ENCODE data around the gene PYGO1.

PYGO1 gene

DNA sequence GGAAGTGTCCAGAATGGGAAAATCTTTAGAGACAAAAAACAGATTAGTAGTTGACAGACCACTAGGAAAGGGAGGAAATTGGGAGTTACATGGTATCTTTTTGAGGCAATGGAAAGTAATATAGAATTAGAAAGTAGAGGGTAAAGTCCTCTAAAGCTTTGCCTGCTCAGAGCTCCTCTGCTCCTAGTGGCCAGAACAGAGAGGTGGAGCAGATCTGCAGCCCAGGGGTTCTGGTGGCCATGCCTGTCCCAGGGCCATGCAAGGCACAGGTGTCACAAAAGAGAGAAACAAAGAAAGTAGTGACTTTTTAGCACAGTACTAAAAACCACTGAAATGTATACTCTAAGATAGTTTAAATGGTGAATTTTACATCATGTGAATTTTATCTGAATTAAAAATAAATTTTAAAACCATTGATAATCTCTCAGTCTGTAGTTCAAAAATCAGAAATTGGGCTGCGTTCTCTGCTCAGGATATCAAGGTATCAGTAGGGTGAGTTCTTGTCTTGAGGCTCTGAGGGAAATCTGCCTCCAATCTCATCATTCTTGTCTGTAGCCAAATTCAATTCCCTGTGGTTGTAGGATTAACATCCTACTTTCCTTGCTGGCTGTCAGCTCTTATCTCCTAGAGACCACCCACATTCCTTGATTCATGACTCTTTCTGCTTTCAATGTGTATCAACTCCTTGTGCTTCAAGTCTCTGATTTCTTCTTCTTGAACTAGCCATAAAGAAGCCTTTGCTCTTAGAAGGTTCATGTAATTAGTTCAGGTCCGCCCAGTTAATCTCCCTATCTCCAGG lies 23.6 kb downstream of the PYGO1 start:
- peak; percentile 36 for DNase-seq (ENCODE audit: low spot score)

DNA sequence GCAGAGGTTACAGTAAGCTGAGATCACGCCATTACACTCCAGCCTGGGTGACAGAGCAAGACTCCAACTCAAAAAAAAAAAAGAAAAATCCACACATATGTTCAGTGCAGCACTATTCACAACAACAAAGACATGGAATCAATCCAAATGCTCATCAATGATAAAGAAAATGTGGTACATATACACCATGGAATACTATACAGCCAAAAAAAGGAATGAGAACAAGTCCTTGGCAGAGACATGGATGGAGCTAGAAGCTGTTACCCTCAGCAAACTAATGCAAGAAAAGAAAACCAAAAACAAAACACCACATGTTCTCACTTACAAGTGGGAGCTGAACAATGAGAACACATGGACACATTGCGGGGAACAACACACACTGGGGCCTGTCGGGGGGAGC lies 25.5 kb downstream of the PYGO1 start:
- no peak for DNase-seq (ENCODE audit: low spot score)

DNA sequence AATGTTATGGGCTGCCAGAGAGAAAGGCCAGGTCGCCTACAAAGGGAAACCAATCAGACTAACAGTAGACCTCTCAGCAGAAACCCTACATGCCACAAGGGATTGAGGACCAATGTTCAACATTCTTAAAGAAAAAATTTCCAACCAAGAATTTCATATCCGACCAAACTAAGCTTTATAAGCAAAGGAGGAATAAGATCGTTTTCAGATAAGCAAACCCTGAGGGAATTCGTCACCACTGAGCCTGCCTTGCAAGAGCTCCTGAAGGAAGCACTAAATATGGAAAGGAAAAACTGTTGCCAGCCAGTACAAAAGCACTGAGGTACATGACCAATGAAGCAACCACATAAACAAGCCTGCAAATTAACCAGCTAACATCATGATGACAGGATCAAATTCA lies 33.1 kb downstream of the PYGO1 start:
- DNase-seq (ENCODE audit: low spot score) = no peak

DNA sequence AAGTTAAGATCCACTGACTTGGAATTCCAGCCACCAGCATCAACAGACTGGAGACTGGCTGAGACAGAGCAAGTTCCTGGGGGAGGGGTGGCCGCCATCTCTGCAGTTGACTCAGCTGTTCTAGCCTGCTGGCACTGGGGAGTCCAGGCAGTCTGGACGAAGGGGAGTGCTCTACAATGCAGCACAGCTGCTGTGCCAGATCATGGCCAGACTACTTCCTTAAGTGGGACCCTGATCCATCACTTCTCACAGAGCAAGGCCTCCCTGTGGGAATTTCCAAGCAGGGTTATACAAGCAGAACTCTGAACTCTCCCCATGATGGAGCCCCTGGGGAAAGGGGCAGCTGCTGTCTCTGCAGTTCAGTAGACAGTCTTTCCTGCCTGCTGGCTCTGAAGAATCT lies 35.2 kb downstream of the PYGO1 start:
- DNase-seq (ENCODE audit: low spot score) = no peak

DNA sequence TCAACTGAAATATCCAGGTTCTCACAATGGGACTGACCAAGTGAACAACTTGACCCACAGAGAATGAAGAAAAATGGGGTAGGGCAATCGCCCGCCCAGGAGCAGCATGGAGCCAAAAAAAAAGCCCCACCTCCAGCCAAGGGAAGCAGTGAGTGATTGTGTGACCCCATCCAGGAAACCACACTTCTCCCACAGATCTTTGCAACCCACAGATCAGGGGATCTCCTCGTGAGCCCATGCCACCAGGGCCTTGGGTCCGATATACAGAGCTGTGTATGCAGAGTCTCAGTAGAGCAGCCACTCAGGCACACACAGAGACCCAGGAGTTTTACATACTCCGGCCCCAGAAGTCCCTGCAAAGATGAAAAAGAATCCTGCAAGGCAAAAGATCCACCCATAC lies 35.7 kb downstream of the PYGO1 start:
- no peak for DNase-seq (ENCODE audit: low spot score)

DNA sequence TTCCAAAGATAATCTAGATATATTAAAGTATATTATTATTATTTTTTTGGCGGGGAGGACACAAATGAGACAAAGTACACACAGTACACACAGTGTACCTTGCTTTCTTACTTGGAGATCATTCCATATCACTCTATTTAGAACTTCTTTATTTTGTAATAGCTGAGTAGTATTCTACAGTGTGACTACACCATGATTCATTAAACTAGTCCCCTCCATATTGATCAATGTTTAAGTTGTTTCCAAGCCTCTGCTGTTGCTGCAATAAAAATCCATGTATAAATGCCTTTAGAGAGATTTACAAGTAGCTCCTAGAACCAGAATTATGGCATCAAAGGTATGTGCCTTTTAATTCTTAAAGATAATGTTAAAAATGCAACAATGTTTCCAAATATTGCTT lies 38.8 kb downstream of the PYGO1 start:
- DNase-seq (ENCODE audit: low spot score) = no peak

DNA sequence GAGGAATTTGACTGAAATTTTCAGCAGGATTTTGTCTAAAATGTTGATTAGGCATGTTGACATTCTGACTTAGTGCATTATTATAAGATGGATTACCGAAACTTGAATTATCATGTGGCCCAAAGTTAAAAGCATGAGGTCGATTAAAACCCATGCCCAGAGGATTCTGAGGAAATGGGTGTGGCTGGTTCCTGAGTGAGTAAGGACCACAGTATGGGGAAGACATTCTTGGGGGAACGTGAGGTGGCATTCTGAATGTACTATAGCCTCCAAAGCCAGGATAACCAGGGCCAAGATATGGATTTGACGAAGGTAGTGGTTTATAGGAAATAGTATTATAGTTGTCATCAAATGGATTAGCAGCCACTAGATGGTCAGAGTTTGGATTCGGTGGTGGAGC lies 41.4 kb downstream of the PYGO1 start:
- DNase-seq (ENCODE audit: low spot score) = no peak

DNA sequence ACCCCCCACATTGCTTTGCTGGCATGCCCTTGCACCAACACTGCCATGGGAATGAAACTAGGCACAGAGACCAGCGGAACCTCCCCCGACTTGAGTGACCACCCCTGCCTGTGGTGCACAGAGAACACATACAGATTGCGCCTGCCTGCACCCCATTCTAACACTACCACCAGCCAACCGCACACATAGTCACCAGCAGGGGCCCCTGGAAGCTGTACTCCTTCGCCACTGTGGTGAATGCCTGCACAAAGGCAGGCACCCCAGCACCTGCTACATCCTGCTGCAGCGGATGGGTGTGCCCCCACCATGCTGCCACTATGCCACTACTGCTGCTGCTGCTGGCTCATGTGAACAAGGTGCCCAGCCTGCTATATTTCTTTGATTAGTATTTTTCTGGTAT lies 52.7 kb downstream of the PYGO1 start:
- DNase-seq (ENCODE audit: low spot score) = no peak

DNA sequence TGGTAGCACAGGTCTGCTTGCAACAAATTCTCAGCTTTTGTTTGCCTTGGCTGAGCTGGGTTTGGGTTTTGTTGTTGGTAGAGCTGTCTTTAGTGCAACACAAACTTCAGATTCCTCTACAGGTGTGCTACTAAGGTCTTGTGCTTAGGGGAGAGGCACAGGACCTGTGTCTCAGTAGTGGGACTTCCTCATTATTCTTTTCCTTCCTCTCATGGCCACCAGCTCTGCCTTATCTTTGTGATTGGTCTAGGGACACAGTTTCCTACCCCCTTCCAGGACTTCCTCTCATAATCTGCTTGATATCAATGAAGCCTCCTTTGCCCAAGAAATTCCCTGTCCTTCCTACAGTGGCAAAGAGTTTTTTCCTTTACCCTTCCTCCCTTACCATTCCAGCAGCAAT lies 55.2 kb downstream of the PYGO1 start:
- DNase-seq (ENCODE audit: low spot score) = no peak

DNA sequence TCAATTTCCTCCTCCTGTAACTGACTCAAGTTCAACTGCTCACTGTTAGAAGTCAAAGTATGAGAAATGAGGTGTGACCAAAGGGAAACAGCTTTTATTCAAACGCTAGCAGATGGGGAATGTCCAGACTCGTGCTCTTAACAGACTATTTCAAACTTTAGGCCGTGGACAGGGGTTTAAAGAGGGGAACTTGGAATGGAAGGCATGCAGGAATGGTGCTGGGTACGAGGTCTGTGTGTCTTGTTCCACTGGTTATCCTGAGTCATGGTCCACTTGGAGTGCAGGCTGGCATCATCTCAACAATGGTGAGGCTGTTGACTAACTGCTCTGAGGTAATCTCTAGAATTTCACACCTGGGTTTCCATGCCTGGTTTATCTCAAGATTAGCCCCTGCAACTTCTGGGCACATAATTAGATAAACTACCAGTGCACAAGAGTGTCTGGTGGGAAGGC lies 57.3 kb downstream of the PYGO1 start:
- DNase-seq (ENCODE audit: low spot score) = peak; percentile 20

DNA sequence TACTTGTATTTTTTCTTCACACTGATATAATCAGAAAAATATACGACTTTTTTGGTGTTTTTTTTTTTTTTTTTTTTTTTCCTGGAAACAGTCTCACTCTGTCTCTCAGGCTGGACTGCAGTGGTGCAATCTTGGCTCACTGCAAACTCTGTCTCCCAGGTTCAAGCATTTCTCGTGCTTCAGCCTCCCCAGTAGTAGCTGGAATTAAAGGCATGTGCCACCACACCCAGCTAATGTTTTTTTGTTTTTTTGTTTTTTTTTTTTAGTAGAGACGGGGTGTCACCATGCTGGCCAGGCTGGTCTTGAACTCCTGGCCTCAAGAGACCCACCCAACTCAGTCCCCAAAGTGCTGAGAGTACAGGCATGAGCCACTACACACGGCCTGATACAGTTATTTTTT lies 59.3 kb downstream of the PYGO1 start:
- DNase-seq (ENCODE audit: low spot score) = no peak

DNA sequence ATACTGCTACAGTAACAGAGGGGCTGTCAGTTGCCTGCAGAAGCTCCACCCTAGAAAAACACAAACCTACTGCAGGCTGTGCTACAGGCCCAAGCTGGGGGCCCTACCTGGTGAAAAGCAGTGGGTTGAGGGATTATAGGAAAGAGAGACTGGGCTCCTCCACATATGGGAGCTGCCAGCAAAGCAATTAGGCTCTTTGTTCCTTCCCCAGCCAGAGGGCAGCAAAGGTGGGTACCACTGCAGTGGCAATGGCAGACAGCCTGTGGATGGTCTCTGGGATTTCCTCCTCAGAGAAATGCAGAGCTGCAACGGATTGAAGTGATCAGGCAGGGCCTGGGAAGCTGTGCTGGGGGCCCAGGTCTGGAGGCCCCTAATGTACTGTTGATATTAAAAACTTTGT lies 61.0 kb downstream of the PYGO1 start:
- DNase-seq (ENCODE audit: low spot score) = no peak

DNA sequence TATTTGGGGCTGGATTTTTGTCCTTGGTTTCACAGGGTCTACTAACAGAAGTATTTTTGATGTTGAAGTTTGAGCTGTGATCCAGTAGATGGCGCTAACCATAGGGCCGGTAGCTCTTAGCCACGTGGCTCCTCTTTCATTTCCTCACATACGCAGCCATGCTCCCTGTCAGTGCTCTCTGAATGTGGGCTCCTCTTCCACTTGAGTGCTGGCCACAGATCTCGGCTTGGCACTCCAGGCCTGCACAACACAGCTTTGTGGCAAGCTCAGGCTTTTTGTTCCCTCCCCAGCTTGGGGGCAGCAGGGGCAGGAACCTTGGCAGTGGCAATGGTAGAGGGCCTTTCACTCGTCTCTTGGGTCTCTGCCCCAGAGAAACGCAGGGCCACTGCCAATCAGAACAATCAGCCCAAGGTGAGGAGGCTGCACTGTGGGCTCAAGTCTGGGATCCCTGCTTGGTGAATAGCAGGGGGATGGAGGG lies 61.5 kb downstream of the PYGO1 start:
- peak; percentile 70 for DNase-seq (ENCODE audit: low spot score)

DNA sequence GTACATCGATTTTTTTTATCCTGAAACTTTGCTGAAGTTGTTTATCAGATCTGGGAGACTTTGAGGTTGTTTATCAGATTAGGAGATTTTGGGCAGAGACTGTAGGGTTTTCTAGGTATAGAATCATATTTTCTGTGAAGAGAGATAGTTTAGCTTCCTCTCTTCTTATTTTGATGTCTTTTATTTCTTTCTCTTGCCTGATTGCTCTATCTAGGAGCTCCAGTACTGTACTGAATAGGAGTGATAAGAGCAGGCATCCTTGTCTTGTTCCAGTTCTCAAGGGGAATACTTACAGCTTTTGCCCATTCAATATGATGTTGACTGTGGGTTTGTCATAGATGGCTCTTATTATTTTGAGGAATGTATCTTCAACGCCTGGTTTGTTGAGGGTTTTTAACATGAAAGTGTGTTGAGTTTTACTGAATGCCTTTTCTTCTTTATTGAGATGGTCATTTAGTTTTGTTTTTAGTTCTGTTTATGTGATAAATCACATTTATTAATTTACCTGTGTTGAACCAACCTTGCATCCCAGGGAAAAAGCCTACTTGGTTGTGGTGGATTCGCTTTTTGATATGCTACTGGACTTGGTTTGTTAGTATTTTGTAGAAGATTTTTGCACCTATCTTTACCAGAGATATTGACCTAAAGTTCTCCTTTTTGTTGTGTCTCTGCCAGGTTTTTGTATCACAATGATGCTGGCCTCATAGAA lies 65.2 kb downstream of the PYGO1 start:
- DNase-seq (ENCODE audit: low spot score) = no peak

DNA sequence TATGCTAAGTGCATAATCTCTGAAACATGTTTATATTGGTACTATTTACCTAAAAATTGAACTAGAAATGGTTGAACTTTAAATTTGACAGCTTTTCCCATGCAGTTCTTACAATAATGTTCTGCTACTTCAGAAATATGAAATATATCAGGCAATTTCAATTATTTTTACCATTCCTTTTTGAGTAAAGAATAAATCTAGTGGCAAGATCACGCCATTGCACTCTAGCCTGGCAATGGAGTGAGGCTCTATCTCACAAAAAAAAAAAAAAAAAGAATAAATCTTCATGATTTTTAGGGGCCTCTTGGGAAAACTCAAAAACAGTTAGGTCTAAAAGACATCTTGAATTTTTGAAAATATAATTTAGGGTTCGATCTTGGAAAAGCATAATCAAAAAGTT lies 69.5 kb downstream of the PYGO1 start:
- DNase-seq (ENCODE audit: low spot score) = peak; percentile 23

DNA sequence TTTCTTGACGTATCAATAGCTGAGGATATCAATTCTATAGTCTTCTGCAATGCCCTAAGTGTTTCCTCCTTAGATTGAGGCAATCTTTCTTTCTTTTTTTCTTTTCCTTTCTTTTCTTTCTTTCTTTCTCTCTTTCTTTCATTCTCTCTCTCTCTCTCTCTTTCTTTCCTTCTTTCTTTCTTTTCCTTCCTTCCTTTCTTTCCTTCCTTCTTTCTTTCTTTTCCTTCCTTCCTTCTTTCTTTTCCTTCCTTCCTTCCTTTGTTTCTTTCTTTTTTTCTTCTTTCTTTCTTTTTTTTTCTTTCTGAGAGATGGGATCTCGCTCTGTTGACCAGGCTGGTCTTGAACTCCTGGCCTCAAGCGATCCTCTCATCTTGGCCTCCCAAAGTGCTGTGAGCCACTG lies 70.1 kb downstream of the PYGO1 start:
- DNase-seq (ENCODE audit: low spot score) = no peak

DNA sequence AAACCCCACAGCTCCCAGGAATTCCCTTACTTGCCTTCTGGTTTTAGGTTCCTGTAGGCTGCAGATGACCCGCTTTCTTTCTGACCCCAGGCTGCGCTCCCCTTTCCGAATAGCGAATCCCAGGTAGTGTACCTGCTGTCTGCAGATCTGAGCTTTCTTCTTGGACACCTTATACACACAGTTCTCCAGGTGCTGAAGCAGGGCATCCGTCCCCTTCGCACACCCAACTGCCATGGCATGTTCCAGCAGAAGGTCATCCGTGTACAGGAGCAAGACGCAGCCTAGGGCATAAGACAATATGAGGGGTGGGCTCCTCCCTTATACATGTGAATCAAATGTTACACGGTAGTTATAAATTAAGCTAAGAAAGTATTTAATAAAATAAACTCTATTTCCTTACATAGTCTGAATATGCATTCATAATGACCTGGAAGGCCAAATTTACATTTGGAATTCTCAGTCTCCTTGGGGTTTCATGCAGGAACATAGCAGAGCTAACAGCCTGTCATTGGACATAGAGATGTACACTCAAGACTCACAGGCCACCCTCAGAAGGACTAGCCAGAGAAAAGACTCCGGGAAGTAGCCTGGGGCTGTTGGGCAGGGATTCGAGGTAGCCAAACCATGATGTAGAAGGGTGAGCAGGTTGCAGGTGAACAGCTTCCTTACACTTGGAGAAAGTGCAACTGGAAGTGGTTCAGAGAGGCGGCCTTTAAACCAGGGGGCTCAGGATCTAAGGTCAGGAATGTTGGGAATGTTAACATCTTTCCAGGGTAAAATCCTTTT lies 72.0 kb downstream of the PYGO1 start:
- DNase-seq (ENCODE audit: low spot score) = no peak

DNA sequence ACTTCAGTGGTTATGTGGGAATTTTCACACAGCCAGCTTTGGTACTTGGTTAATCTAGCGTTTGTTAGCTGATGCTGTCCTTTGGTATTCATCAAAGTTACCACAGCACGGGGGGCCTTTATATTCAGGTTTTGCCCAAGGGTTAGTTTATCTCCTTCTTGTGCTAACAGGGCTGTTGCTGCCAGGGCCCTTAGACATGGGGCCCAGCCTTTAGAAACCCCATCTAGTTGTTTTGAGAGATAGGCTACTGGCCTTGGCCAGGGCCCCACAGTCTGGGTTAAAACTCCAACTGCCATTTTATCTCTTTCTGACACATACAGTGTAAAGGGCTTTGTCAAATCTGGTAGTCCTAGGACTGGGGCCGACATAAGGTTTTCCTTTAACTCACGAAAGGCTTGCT lies 72.7 kb downstream of the PYGO1 start:
- DNase-seq (ENCODE audit: low spot score) = no peak

DNA sequence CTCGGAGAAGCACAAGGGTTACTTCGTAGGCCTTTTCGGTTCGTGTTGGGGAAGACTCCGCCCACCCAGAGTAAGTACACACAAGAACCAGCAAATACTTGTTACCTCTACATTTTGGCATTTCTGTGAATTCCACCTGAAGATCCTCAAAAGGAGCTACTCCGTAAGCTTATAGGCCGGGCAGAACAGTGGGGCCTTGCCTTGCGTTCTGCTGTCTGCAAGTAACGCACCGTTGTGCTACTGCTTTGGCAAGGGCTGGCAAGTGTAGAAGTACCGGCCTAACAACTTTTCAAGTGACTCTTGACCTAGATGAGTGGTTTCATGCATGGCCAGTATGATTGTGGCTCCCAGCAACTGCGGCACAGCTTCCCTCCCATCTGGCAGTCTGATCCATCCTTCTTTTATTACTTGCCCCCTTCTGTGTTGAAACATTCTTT lies 73.7 kb downstream of the PYGO1 start:
- DNase-seq (ENCODE audit: low spot score) = no peak

DNA sequence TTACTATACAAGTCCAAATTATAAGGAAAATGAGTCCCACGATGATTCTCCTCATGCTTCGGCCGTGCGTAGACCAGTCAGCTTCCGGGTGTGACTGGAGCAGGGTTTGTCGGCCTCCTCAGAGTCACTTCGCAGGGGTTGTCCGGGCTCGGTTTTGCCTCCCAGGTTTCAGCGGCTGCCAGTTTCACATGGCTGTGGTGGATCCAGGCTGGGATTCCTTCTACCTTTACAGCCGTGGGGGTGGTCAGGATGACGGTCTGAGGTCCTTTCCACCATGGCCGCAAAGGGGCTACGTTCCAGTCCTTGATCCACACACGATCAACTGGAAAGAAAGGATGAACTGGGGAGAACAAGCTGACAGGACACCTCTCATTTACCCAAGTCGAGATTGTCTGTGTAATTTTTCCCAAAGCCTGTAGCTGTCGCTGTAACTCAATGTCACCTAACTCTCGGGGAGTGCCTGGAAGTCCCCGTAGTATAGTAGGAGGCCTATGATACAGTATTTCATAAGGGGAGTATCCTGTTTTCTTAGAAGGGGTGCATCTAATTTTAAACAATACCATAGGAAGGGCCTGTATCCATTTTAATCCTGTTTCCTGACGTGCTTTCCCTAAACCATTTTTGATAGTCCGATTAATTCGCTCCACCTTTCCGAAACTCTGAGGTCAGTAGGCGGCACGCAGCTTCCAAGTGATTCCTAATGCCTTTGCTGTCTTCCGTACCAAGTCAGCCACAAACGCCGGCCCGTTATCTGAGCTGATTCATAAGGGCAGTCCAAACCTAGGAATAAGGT lies 74.3 kb downstream of the PYGO1 start:
- DNase-seq (ENCODE audit: low spot score) = peak; percentile 60

DNA sequence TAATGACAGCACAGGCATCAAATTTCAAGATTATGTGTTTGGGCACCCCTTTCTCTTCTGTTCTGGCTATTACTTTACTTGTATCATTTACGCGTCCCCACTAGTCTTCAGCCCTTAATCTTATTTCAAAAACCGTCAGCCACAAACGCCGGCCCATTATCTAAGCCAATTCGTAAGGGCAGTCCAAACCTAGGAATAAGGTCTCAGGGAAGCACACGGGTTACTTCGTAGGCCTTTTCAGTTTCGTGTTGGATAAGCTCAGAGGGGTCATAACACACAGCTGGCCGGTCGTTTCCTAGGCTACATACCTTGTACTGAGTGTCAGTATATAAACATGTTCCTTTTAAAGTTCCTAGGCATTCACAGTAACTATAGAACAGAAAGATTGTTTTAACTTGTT lies 75.0 kb downstream of the PYGO1 start:
- DNase-seq (ENCODE audit: low spot score) = no peak

DNA sequence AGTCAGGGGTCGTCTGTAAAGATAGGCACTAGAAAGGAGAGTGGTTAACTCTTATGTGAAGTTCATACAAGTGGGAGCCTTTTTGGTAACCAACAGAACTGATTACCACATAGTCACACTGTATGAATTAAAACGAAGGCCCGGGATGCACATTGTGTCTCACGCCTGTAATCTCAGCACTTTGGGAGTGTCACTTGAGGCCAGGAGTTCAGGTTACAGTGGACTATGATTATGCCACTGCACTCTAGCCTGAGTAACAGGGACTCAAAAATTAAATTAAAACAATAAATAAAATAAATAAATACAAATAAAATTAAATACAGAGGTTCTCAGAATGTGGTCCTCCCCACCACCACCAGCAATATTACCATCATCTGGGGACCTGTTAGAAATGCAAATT lies 80.6 kb downstream of the PYGO1 start:
- DNase-seq (ENCODE audit: low spot score) = no peak
